Smooth muscle cell (in vitro differentiated cells): ENCODE data around the gene MAN2C1. TPM values are rescaled to one million over a fixed set of nuclear protein-coding genes. Genes with fewer than 3 reads are reported as not detected.

ENCODE experiments used
- DNase-seq: peaks from one replicate; lab custom pipeline; 2025; ENCODE audit not compliant: unreplicated experiment; lab: John Stamatoyannopoulos, UW
- H2AFZ ChIP-seq: fragments of 200-600 bp; sonication (generic); 2 replicates; pipeline ENCODE4 v1.6.0; 2016; ENCODE audit warnings: antibody characterized with exemption, low read depth, mild to moderate bottlenecking
- H3F3A ChIP-seq: fragments of 200-600 bp; sonication (generic); 2 replicates; pipeline ENCODE4 v1.6.0; 2017; ENCODE audit warnings: antibody characterized with exemption, low read depth
- H3K27ac ChIP-seq: fragments of 200-600 bp; sonication (generic); 2 replicates; pipeline ENCODE4 v1.5.1; 2016; ENCODE audit warnings: low read depth, mild to moderate bottlenecking
- H3K27me3 ChIP-seq: fragments of 200-600 bp; sonication (generic); 2 replicates; pipeline ENCODE4 v1.6.1; 2016; ENCODE audit warnings: low read depth, mild to moderate bottlenecking
- H3K36me3 ChIP-seq: fragments of 200-600 bp; sonication (generic); 2 replicates; pipeline ENCODE4 v1.5.1; 2016; ENCODE audit warnings: low read depth
- H3K4me1 ChIP-seq: fragments of 200-600 bp; sonication (generic); 2 replicates; pipeline ENCODE4 v1.5.1; 2016; ENCODE audit warnings: low read depth
- H3K4me2 ChIP-seq: fragments of 200-600 bp; sonication (generic); 2 replicates; pipeline ENCODE4 v1.6.0; 2016; ENCODE audit warnings: mild to moderate bottlenecking
- H3K4me3 ChIP-seq: fragments of 200-600 bp; sonication (generic); 2 replicates; pipeline ENCODE4 v1.5.1; 2016; ENCODE audit warnings: mild to moderate bottlenecking
- H3K79me2 ChIP-seq: fragments of 200-600 bp; sonication (generic); 2 replicates; pipeline ENCODE4 v1.6.0; 2016; ENCODE audit warnings: low read depth, mild to moderate bottlenecking
- H3K9ac ChIP-seq: fragments of 200-600 bp; sonication (generic); 2 replicates; pipeline ENCODE4 v1.6.0; 2016; ENCODE audit warnings: low read depth
- H3K9me3 ChIP-seq: fragments of 200-600 bp; sonication (generic); replicated peaks from 2 replicates; pipeline ENCODE4 v1.5.1; 2016; ENCODE audit warnings: low read depth
- H4K20me1 ChIP-seq: fragments of 200-600 bp; sonication (generic); 2 replicates; pipeline ENCODE4 v1.6.0; 2016; ENCODE audit warnings: low read depth
- WGBS: methylation state at CpG from one replicate; pipeline ENCODE4 v1.1.7; 2016; ENCODE audit warnings: low lambda C conversion rate; 5-methylcytosine and 5-hydroxymethylcytosine counted together
- microRNA counts: library from miRNA; unstranded; fragments of <30 nt; microRNA quantifications from one replicate; lab custom pipeline; 2016
- microRNA-seq: library from miRNA; unstranded; fragments of <30 nt; microRNA quantifications from one replicate; pipeline ENCODE4, GENCODE V29; 2016; ENCODE audit warnings: borderline number of aligned reads
- polyA plus RNA-seq: library from polyadenylated mRNA; unstranded; fragments of >200 nt; fragmentation: Nextera tagmentation; extraction: Ambion mirVana; gene quantifications from 2 replicates; pipeline ENCODE4 v1.2.1, GENCODE V29; 2016
- total RNA-seq: library from RNA; depleted of rRNA; stranded (reverse); fragments of >200 nt; gene quantifications from 2 replicates; pipeline ENCODE4 v1.2.3, GENCODE V29; 2014
- TF ChIP-seq, protein P1 (sequence below): fragments of 200-600 bp; sonication (generic); IDR thresholded peaks from 2 replicates; pipeline ENCODE4 v1.5.1; 2017; ENCODE audit warnings: borderline replicate concordance, mild to moderate bottlenecking, antibody characterized with exemption; ENCODE audit not compliant: insufficient read depth, poor library complexity, severe bottlenecking

The MAN2C1 gene
- total and polyA plus RNA-seq, 2 experiments from 2014 or later, result 64.5 to 70.7 TPM

DNA sequence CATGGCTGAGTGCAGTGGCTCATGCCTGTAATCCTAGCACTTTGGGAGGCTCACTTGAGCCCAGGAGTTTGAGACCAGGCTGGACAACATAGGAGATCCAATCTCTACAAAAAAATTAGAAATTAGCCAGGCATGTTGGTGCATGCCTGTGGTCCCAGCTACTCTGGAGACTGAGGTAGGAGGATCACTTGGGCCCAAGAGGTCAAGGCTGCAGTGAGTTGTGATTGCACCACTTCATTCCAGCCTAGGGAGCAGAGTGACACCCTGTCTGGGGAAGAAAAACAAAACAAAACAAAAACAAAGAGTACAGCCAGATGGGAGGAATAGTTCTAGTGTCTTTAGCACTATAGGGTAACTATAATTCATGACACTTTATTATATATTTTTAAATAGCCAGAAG is 58.7 kb downstream of the MAN2C1 start:
- H3K9me3 ChIP-seq, result no peaks in the 10 kb centered on the region
- H3K4me1 ChIP-seq, result no peaks in the 10 kb centered on the region
- TF ChIP-seq, protein P1, sequence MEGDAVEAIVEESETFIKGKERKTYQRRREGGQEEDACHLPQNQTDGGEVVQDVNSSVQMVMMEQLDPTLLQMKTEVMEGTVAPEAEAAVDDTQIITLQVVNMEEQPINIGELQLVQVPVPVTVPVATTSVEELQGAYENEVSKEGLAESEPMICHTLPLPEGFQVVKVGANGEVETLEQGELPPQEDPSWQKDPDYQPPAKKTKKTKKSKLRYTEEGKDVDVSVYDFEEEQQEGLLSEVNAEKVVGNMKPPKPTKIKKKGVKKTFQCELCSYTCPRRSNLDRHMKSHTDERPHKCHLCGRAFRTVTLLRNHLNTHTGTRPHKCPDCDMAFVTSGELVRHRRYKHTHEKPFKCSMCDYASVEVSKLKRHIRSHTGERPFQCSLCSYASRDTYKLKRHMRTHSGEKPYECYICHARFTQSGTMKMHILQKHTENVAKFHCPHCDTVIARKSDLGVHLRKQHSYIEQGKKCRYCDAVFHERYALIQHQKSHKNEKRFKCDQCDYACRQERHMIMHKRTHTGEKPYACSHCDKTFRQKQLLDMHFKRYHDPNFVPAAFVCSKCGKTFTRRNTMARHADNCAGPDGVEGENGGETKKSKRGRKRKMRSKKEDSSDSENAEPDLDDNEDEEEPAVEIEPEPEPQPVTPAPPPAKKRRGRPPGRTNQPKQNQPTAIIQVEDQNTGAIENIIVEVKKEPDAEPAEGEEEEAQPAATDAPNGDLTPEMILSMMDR, result no peak
- H2AFZ ChIP-seq, result no peak overlapping the region
- H4K20me1 ChIP-seq, result no peaks in the 10 kb centered on the region
- no peak overlapping the region for H3K4me3 ChIP-seq
- no peaks in the 10 kb centered on the region for H3F3A ChIP-seq
- H3K79me2 ChIP-seq, result no peaks in the 10 kb centered on the region
- peaks cover 31% of the 10 kb centered on the region for H3K27me3 ChIP-seq
- no peak overlapping the region for H3K27ac ChIP-seq
- DNase-seq, result no peak
- no peak overlapping the region for H3K9ac ChIP-seq
- H3K36me3 ChIP-seq, result no peaks in the 10 kb centered on the region
- H3K4me2 ChIP-seq, result no peak overlapping the region

DNA sequence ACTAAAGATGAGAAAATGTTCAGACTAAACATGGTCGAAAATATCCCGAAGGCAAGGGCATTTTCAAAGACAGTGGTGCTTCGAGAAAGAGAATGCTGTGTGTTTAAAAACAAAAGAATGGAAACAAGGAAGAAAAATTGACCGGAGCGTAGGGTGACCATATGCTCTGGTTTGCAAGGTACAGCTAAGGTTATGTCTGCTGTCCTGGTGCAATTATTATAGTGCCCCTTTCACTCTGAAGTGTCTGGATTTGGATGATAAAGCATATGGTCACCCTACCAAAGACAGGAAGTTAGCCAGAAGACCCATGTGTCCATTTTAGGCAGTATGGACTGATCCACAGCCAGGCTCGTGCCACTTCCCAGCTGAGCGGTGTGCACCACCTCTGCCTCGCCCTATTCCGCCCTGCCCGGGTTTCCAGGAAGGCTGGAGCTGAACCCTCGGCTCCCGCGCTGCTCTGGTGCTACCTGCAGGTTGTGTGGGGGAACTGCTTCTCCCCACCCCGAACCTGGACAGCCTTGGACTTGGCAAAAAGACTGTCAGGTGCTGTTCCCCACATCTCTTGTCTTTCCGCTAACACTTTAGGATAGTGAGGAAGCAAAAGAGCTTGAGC is 60.5 kb downstream of the MAN2C1 start:
- 39% methylated on average over 15 of the region's 15 CpGs for WGBS
- Histone ChIP-seq H3K79me2 (no peaks in the 10 kb centered on the region), H3K27ac (no peak overlapping the region), H3K27me3 (peaks cover 31% of the 10 kb centered on the region), H3K9me3 (no peaks in the 10 kb centered on the region), H3K9ac (no peak overlapping the region), H3K4me2 (no peak overlapping the region), H3F3A (no peaks in the 10 kb centered on the region), H2AFZ (no peak overlapping the region), H3K4me3 (no peak overlapping the region), H3K4me1 (no peaks in the 10 kb centered on the region), H3K36me3 (no peaks in the 10 kb centered on the region), H4K20me1 (no peaks in the 10 kb centered on the region)
- no peak for DNase-seq
- TF ChIP-seq, protein P1, result peak; percentile 40

DNA sequence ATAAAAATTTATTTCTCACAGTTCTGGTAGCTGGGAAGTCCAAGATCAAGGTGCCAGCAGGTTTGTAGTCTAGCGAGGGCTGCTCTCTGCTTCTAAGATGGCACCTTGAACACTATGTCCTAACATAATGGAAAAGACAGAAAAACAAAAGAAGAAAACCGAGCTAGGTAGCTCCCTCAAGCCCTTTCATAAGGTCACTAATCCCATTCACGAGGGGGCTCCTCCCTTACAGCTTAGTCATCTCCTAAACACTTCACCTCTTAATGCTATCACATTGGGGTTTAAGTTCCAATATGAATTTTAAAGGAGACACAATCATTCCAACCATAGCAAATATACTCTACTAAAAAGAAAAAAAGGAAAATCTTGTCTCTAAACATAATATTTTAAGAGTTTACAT is 62.2 kb downstream of the MAN2C1 start:
- Histone ChIP-seq H4K20me1 (no peaks in the 10 kb centered on the region), H2AFZ (no peak overlapping the region), H3K27me3 (peaks cover 31% of the 10 kb centered on the region), H3K27ac (no peak overlapping the region), H3K9me3 (no peaks in the 10 kb centered on the region), H3K4me1 (no peaks in the 10 kb centered on the region), H3K36me3 (no peaks in the 10 kb centered on the region), H3K4me3 (no peak overlapping the region), H3K79me2 (no peaks in the 10 kb centered on the region), H3K9ac (no peak overlapping the region), H3K4me2 (no peak overlapping the region), H3F3A (no peaks in the 10 kb centered on the region)
- WGBS, result 61% methylated on average over 3 of the region's 3 CpGs
- TF ChIP-seq, protein P1, result no peak
- no peak for DNase-seq

MicroRNAs encoded within 50 kb of the gene (microRNA counts, 767-probe panel; counts per million panel counts)
- 183 counts per million for microRNA hsa-miR-631 (lab: Ali Mortazavi, UCI)

Small RNAs within 50 kb of the gene (microRNA-seq; reads per million reads assigned to microRNA genes)
- gene MIR631, result not detected

Other genes with a start within 250 kb of the MAN2C1 start
- 7.6 and 8.4 TPM in 2 replicates for gene C15orf39, start 166.7 kb downstream of the MAN2C1 start, total RNA-seq
- 9.3 and 9.7 TPM in 2 replicates for gene C15orf39, start 166.7 kb downstream of the MAN2C1 start, polyA plus RNA-seq
- not detected in 2 replicates for gene GOLGA6C, start 110.3 kb downstream of the MAN2C1 start, total RNA-seq
- gene GOLGA6C, start 110.3 kb downstream of the MAN2C1 start, polyA plus RNA-seq, result 0.52 TPM in 1 of 2 replicates, not detected in the other
- 0.22 and 0.27 TPM in 2 replicates for gene GOLGA6D, start 85.8 kb downstream of the MAN2C1 start, total RNA-seq
- gene GOLGA6D, start 85.8 kb downstream of the MAN2C1 start, polyA plus RNA-seq, result not detected in 2 replicates
- gene COMMD4, start 32.5 kb downstream of the MAN2C1 start, total RNA-seq, result 39.7 and 48.9 TPM in 2 replicates
- gene COMMD4, start 32.5 kb downstream of the MAN2C1 start, polyA plus RNA-seq, result 67.1 and 72.4 TPM in 2 replicates
- gene NEIL1, start 21.6 kb downstream of the MAN2C1 start, total RNA-seq, result 2.5 and 4.1 TPM in 2 replicates
- 15.1 and 20.3 TPM in 2 replicates for gene NEIL1, start 21.6 kb downstream of the MAN2C1 start, polyA plus RNA-seq
- 25.5 and 40.7 TPM in 2 replicates for gene SIN3A, start 83.1 kb upstream of the MAN2C1 start, total RNA-seq
- gene SIN3A, start 83.1 kb upstream of the MAN2C1 start, polyA plus RNA-seq, result 12.0 and 12.2 TPM in 2 replicates
- gene PTPN9, start 210.7 kb upstream of the MAN2C1 start, total RNA-seq, result 20.3 and 24.2 TPM in 2 replicates
- 21.6 and 23.4 TPM in 2 replicates for gene PTPN9, start 210.7 kb upstream of the MAN2C1 start, polyA plus RNA-seq